HepG2 (cell line): ENCODE measurements around the gene G6PC3. TPM values are rescaled to one million over a fixed set of nuclear protein-coding genes. Genes with fewer than 3 reads are reported as not detected.

ENCODE experiments used
- AGO2 ChIP-seq: fragments of 200-400 bp; formaldehyde crosslinking; optimal IDR thresholded peaks from 2 replicates; pipeline ENCODE3; 2017; ENCODE audit warnings: mild to moderate bottlenecking, low read depth, low read length, moderate library complexity
- ARNT ChIP-seq: fragments of 450-650 bp; IDR thresholded peaks from 2 replicates; pipeline ENCODE4 v1.6.1; 2017
- CTCF ChIP-seq: sonication (generic); formaldehyde crosslinking; IDR thresholded peaks from 2 replicates; pipeline ENCODE4 v1.5.0; 2020; ENCODE audit warnings: mild to moderate bottlenecking, missing genetic modification reagents, moderate library complexity
- HDAC2 ChIP-seq: sonication (generic); formaldehyde crosslinking; IDR thresholded peaks from 2 replicates; pipeline ENCODE4 v1.4.0; 2020; ENCODE audit warnings: missing genetic modification reagents
- IRF2 ChIP-seq: IDR thresholded peaks from 2 replicates; pipeline ENCODE4 v1.6.1; 2018; ENCODE audit warnings: missing genetic modification reagents, missing compliant biosample characterization
- KDM4B ChIP-seq: sonication (generic); formaldehyde crosslinking; IDR thresholded peaks from 2 replicates; pipeline ENCODE4 v1.4.0; 2020; ENCODE audit warnings: missing genetic modification reagents
- MIER2 ChIP-seq: IDR thresholded peaks from 2 replicates; pipeline ENCODE4 v1.6.1; 2016; ENCODE audit warnings: missing biosample characterization, missing genetic modification reagents
- NR2C2 ChIP-seq: sonication (generic); formaldehyde crosslinking; IDR thresholded peaks from 2 replicates; pipeline ENCODE4 v1.4.0; 2020; ENCODE audit warnings: missing genetic modification reagents, mild to moderate bottlenecking, moderate library complexity, borderline replicate concordance
- RBAK ChIP-seq: sonication (generic); formaldehyde crosslinking; IDR thresholded peaks from 2 replicates; pipeline ENCODE4 v1.5.1; 2020; ENCODE audit warnings: mild to moderate bottlenecking, missing genetic modification reagents
- RCOR2 ChIP-seq: IDR thresholded peaks from 2 replicates; pipeline ENCODE4 v1.6.1; 2016; ENCODE audit warnings: missing biosample characterization, missing genetic modification reagents
- REST ChIP-seq, 2 experiments: IDR thresholded peaks; 2 replicates each; pipeline ENCODE4 v1.6.1; 2011 to 2012; ENCODE audit warnings: low read length in 2 of 2, borderline replicate concordance in 1 of 2, low read depth in 1 of 2, mild to moderate bottlenecking in 1 of 2, moderate library complexity in 1 of 2
- RXRA ChIP-seq: sonication (generic); formaldehyde crosslinking; IDR thresholded peaks from 2 replicates; pipeline ENCODE4 v1.5.1; 2020; ENCODE audit warnings: missing genetic modification reagents
- THAP7 ChIP-seq: sonication (generic); formaldehyde crosslinking; IDR thresholded peaks from 2 replicates; pipeline ENCODE4 v1.8.1; 2023; ENCODE audit warnings: mild to moderate bottlenecking, missing genetic modification reagents
- ZFP91 ChIP-seq: sonication (generic); formaldehyde crosslinking; IDR thresholded peaks from 2 replicates; pipeline ENCODE4 v1.9.0; 2022; ENCODE audit warnings: missing genetic modification reagents, mild to moderate bottlenecking, borderline replicate concordance
- ZNF382 ChIP-seq: sonication (generic); formaldehyde crosslinking; IDR thresholded peaks from 2 replicates; pipeline ENCODE4 v1.5.0; 2020; ENCODE audit warnings: missing genetic modification reagents, mild to moderate bottlenecking, borderline replicate concordance
- ZNF598 ChIP-seq: sonication (generic); formaldehyde crosslinking; IDR thresholded peaks from 2 replicates; pipeline ENCODE4 v1.5.1; 2020; ENCODE audit warnings: mild to moderate bottlenecking, missing genetic modification reagents, borderline replicate concordance
- ZNF879 ChIP-seq: sonication (generic); formaldehyde crosslinking; IDR thresholded peaks from 2 replicates; pipeline ENCODE4 v1.8.1; 2023; ENCODE audit warnings: missing genetic modification reagents
- polyA plus RNA-seq, 8 experiments: library from polyadenylated mRNA; depleted of rRNA in 3 of 8; stranded (reverse) in 7 of 8; unstranded in 1 of 8; fragments of >200 nt; fragmentation: Illumina TruSeq in 4 of 8; extraction: Trizol in 4 of 8; gene quantifications; 2 replicates each; pipeline versions ENCODE4 v1.2.1 to v1.2.3, GENCODE V29; 2011 to 2016; ENCODE audit warnings: low read depth in 4 of 8, missing spikeins in 1 of 8, mixed read lengths in 1 of 8; ENCODE audit not compliant: insufficient read depth in 1 of 8
- total RNA-seq, 5 experiments: library from RNA; depleted of rRNA; stranded (reverse); fragments of >200 nt; fragmentation: Illumina TruSeq; extraction: Trizol; gene quantifications; 2 replicates each; pipeline ENCODE4 v1.2.3, GENCODE V29; 2016; ENCODE audit warnings: low read depth in 1 of 5
- TF ChIP-seq, protein P1 (sequence below): sonication (generic); formaldehyde crosslinking; IDR thresholded peaks from 2 replicates; pipeline ENCODE4 v1.8.1; 2023; ENCODE audit warnings: mild to moderate bottlenecking, missing genetic modification reagents, borderline replicate concordance
- TF ChIP-seq, protein P2 (sequence below): sonication (generic); formaldehyde crosslinking; IDR thresholded peaks from 2 replicates; pipeline ENCODE4 v1.4.0; 2020; ENCODE audit warnings: missing genetic modification reagents

The G6PC3 gene
- total and polyA plus RNA-seq, 2 of the 13 experiments (the other 11 are each of a cell fraction or from before 2014, with no cell fraction given) = 38.5 to 75.8 TPM

DNA sequence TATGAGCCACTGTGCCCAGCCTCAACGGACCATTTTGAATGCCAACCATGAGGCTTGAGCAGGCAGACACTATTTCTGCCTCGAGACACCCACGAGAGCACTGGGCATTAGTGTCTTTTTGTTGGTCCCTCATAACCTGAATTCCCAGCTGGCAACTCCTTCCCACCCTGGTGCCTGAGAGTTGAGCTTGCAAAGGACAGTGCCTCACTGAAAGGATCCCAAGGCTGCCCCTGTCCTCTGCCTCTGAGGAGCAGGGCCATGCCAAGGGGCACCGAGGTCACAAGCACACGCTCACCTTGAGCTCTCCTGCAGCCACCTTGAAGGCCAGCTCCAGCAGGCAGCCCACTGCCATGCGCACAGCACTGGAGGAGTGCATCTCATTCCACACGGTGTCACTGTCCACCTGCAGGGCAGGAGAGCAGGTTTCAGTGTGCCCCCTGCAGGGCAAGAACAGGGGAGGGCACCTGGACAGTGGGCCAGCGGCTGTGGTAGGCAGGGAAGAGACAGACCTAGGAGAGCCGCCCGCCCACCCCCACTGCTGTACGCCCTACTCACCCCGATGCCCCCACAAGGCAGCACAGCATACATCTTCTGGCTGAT is 12.8 kb downstream of the G6PC3 start (continued):
- peak; percentile 68; the same call in 1 of the 2 replicates for TF ChIP-seq HDAC2
- TF ChIP-seq, protein P1, sequence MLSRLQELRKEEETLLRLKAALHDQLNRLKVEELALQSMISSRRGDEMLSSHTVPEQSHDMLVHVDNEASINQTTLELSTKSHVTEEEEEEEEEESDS (CRISPR knock-in tag) = no peak
- TF ChIP-seq CTCF = peak; percentile 94
- no peak for TF ChIP-seq ZNF598 (CRISPR knock-in tag)
- TF ChIP-seq ARNT = no peak
- no peak for TF ChIP-seq THAP7
- 0 out of 2 replicates have a peak, but pooled peaks have one; percentile 66 for TF ChIP-seq KDM4B (CRISPR knock-in tag)
- TF ChIP-seq ZNF382 = no peak
- 0 out of 2 replicates have a peak, but pooled peaks have one; percentile 42 for TF ChIP-seq IRF2 (CRISPR knock-in tag)
- TF ChIP-seq AGO2 = no peak
- TF ChIP-seq, protein P2, sequence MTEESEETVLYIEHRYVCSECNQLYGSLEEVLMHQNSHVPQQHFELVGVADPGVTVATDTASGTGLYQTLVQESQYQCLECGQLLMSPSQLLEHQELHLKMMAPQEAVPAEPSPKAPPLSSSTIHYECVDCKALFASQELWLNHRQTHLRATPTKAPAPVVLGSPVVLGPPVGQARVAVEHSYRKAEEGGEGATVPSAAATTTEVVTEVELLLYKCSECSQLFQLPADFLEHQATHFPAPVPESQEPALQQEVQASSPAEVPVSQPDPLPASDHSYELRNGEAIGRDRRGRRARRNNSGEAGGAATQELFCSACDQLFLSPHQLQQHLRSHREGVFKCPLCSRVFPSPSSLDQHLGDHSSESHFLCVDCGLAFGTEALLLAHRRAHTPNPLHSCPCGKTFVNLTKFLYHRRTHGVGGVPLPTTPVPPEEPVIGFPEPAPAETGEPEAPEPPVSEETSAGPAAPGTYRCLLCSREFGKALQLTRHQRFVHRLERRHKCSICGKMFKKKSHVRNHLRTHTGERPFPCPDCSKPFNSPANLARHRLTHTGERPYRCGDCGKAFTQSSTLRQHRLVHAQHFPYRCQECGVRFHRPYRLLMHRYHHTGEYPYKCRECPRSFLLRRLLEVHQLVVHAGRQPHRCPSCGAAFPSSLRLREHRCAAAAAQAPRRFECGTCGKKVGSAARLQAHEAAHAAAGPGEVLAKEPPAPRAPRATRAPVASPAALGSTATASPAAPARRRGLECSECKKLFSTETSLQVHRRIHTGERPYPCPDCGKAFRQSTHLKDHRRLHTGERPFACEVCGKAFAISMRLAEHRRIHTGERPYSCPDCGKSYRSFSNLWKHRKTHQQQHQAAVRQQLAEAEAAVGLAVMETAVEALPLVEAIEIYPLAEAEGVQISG (CRISPR knock-in tag) = peak; percentile 65; the same call in 1 of the 2 replicates
- no peak for TF ChIP-seq NR2C2 (CRISPR knock-in tag)
- no peak for TF ChIP-seq REST (IDR thresholded peaks at IDR 0.05; ENCODE audit: borderline replicate concordance in 1 of 2, low read depth in 1 of 2, low read length in 2 of 2)
- TF ChIP-seq RCOR2 (CRISPR knock-in tag) = no peak
- TF ChIP-seq ZNF879 = no peak
- peak; percentile 41; the same call in 1 of the 2 replicates for TF ChIP-seq MIER2 (CRISPR knock-in tag)
- TF ChIP-seq RBAK (CRISPR knock-in tag) = no peak
- TF ChIP-seq RXRA (CRISPR knock-in tag) = peak; percentile 77; the same call in 1 of the 2 replicates
- peak; percentile 90 for TF ChIP-seq ZFP91 (CRISPR knock-in tag)
